Body of pancreas (tissue), 4 donors: ENCODE data around the gene PPT2.

ENCODE experiments used
- POLR2A ChIP-seq, 3 donors: fragments of 450-650 bp; IDR thresholded peaks; one replicate each; pipeline ENCODE4 v1.6.1; 2016; ENCODE audit warnings: antibody characterized with exemption in 3 of 3, mild to moderate bottlenecking in 2 of 3
- TF ChIP-seq, protein P1 (sequence below), 7 experiments: fragments of 450-650 bp in 4 of 7; fragments of 200-600 bp in 3 of 7; sonication (generic) in 3 of 7; IDR thresholded peaks; one replicate each; pipeline ENCODE4 v1.5.1; 2016 to 2019; ENCODE audit warnings: antibody characterized with exemption in 7 of 7

DNA sequence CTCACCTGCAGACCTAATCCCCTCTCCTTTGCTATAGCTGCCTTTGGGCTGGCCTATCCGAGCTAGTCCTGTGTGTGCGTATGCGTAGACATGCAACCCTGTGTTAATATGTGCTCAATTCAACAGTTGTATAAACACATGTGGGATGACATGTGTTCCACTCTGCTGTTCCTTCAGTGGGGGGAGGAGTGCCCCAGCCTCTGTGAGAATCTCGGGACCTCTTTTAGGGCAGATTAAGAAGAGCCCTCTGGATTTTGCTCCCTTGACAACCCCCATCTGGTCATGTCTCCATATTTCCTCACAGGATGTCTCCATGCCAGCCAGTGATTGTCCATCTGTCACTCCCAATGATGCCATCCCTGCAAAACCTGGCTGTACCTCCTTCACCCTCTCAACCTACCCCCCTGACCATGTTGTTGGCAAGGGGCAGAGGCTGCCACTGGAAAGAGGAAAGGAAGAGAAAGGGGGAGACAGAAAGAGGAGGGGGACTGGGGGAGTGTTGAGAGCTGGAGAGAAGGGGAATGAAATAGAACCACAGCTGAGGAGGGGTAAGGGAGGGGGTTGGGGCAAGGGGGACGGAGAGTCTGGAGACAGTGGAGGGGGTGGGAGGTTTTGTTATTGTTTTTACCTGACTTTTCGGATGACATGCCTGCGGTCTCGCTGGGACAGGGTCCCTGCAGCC is 2.6 kb upstream of the PPT2 start:
- TF ChIP-seq, protein P1, sequence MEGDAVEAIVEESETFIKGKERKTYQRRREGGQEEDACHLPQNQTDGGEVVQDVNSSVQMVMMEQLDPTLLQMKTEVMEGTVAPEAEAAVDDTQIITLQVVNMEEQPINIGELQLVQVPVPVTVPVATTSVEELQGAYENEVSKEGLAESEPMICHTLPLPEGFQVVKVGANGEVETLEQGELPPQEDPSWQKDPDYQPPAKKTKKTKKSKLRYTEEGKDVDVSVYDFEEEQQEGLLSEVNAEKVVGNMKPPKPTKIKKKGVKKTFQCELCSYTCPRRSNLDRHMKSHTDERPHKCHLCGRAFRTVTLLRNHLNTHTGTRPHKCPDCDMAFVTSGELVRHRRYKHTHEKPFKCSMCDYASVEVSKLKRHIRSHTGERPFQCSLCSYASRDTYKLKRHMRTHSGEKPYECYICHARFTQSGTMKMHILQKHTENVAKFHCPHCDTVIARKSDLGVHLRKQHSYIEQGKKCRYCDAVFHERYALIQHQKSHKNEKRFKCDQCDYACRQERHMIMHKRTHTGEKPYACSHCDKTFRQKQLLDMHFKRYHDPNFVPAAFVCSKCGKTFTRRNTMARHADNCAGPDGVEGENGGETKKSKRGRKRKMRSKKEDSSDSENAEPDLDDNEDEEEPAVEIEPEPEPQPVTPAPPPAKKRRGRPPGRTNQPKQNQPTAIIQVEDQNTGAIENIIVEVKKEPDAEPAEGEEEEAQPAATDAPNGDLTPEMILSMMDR (IDR thresholded peaks at IDR 0.05), result no peak
- no peak for TF ChIP-seq POLR2A (IDR thresholded peaks at IDR 0.05)
